Liver (tissue), 3 donors: ENCODE measurements around the gene UQCRC2.

Experiments
- CTCF ChIP-seq: fragments of 150-350 bp; IDR thresholded peaks from 2 replicates; pipeline ENCODE4 v1.5.1; 2017; ENCODE audit warnings: improper control_type of control experiment, low read depth, low read length; ENCODE audit not compliant: missing input control
- EGR1 ChIP-seq, 2 donors: IDR thresholded peaks; 2 replicates each; pipeline ENCODE4 v1.6.1; 2016 to 2018; ENCODE audit warnings: antibody characterized with exemption in 2 of 2, low read depth in 2 of 2
- GABPA ChIP-seq, 2 donors: IDR thresholded peaks in 1 of 2; conservative IDR thresholded peaks in 1 of 2; 2 replicates each; pipeline ENCODE4 v1.6.1; 2016; ENCODE audit warnings: antibody characterized with exemption in 2 of 2, mild to moderate bottlenecking in 1 of 2, moderate library complexity in 1 of 2
- TAF1 ChIP-seq: conservative IDR thresholded peaks from 2 replicates; pipeline ENCODE4 v1.6.1; 2016; ENCODE audit warnings: antibody characterized with exemption, mild to moderate bottlenecking
- TF ChIP-seq, protein P1 (sequence below): IDR thresholded peaks from 2 replicates; pipeline ENCODE4 v1.6.1; 2016; ENCODE audit warnings: antibody characterized with exemption
- donor health status: healthy.
- donor health status: healthy.

DNA sequence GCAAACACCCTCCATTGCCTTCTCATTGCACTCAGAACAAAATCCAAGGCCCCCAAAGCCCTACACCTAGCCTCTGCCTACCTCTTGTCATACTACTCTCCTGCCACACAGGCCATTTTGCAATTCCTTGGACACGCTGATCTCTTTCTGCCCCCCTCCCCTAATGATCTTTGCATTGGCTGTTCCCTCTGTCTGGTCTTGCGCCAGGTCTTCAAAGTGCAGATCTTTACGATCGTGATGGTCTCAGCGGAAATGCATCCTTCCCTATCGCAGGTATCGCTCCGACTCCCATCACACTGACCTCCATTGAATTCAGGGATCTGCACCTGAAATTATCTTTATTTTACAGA is 54.0 kb downstream of the UQCRC2 start:
- no peak for TF ChIP-seq CTCF
- TF ChIP-seq EGR1 (IDR thresholded peaks at IDR 0.05; ENCODE audit: low read depth in 2 of 2) = no peak
- no peak for TF ChIP-seq GABPA (IDR thresholded peaks at IDR 0.05 in 1 of 2, conservative IDR thresholded peaks at IDR 0.05 in 1 of 2)
- no peak for TF ChIP-seq TAF1
- TF ChIP-seq, protein P1, sequence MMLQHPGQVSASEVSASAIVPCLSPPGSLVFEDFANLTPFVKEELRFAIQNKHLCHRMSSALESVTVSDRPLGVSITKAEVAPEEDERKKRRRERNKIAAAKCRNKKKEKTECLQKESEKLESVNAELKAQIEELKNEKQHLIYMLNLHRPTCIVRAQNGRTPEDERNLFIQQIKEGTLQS = no peak
